Liver (tissue), 9 donors: Measurements from ENCODE around the gene VPS26B. TPM values are rescaled to one million over a fixed set of nuclear protein-coding genes. Genes with fewer than 3 reads are reported as not detected.

Source experiments
- DNase-seq: peaks from one replicate; pipeline ENCODE4 v3.0.0-alpha.2; 2017; ENCODE audit warnings: low spot score
- H3K27ac ChIP-seq, 2 donors: one replicate each; pipeline ENCODE4 v1.7.0; 2013; ENCODE audit warnings: inconsistent platforms in 2 of 2, low read length in 2 of 2, control low read depth in 1 of 2, low read depth in 1 of 2, mild to moderate bottlenecking in 1 of 2
- H3K27me3 ChIP-seq, 4 donors: one replicate each; pipeline versions ENCODE4 v1.6.1 to v1.7.0; 2013; ENCODE audit warnings: low read length in 3 of 4, inconsistent platforms in 1 of 4, mild to moderate bottlenecking in 1 of 4, moderate library complexity in 1 of 4; ENCODE audit not compliant: control insufficient read depth in 4 of 4, insufficient read depth in 4 of 4
- H3K36me3 ChIP-seq, 4 donors: one replicate each; pipeline versions ENCODE4 v1.6.1 to v1.7.0; 2013; ENCODE audit warnings: low read length in 3 of 4, mild to moderate bottlenecking in 3 of 4, low read depth in 1 of 4, moderate library complexity in 1 of 4; ENCODE audit not compliant: control insufficient read depth in 4 of 4, insufficient read depth in 3 of 4
- H3K4me1 ChIP-seq, 4 donors: one replicate each; pipeline versions ENCODE4 v1.6.1 to v1.7.0; 2013; ENCODE audit warnings: low read length in 3 of 4, mild to moderate bottlenecking in 3 of 4, moderate library complexity in 1 of 4; ENCODE audit not compliant: control insufficient read depth in 4 of 4, insufficient read depth in 4 of 4
- H3K4me3 ChIP-seq, 3 donors: one replicate each; pipeline versions ENCODE4 v1.6.1 to v1.7.0; 2013; ENCODE audit warnings: low read length in 3 of 3, control low read depth in 1 of 3, low read depth in 1 of 3, mild to moderate bottlenecking in 1 of 3
- H3K9ac ChIP-seq, 2 donors: one replicate each; pipeline ENCODE4 v1.7.0; 2013; ENCODE audit warnings: low read length in 2 of 2, mild to moderate bottlenecking in 2 of 2, moderate library complexity in 2 of 2, control low read depth in 1 of 2, low read depth in 1 of 2
- H3K9me3 ChIP-seq, 4 donors: one replicate each; pipeline versions ENCODE4 v1.6.1 to v1.7.0; 2013; ENCODE audit warnings: low read length in 3 of 4; ENCODE audit not compliant: control insufficient read depth in 4 of 4
- ATF3 ChIP-seq: IDR thresholded peaks from 2 replicates; pipeline ENCODE4 v1.6.1; 2016; ENCODE audit warnings: antibody characterized with exemption
- CTCF ChIP-seq: fragments of 150-350 bp; IDR thresholded peaks from 2 replicates; pipeline ENCODE4 v1.5.1; 2017; ENCODE audit warnings: improper control_type of control experiment, low read depth, low read length; ENCODE audit not compliant: missing input control
- EGR1 ChIP-seq, 2 donors: IDR thresholded peaks; 2 replicates each; pipeline ENCODE4 v1.6.1; 2016 to 2018; ENCODE audit warnings: antibody characterized with exemption in 2 of 2, low read depth in 2 of 2
- FOXA1 ChIP-seq: IDR thresholded peaks from 2 replicates; pipeline ENCODE4 v1.6.1; 2016; ENCODE audit warnings: antibody characterized with exemption
- FOXA2 ChIP-seq: IDR thresholded peaks from 2 replicates; pipeline ENCODE4 v1.6.1; 2016; ENCODE audit warnings: antibody characterized with exemption
- GABPA ChIP-seq, 2 donors: IDR thresholded peaks in 1 of 2; conservative IDR thresholded peaks in 1 of 2; 2 replicates each; pipeline ENCODE4 v1.6.1; 2016; ENCODE audit warnings: antibody characterized with exemption in 2 of 2, mild to moderate bottlenecking in 1 of 2, moderate library complexity in 1 of 2
- HNF4A ChIP-seq, 2 donors: conservative IDR thresholded peaks; 2 replicates each; pipeline ENCODE4 v1.6.1; 2016; ENCODE audit warnings: antibody characterized with exemption in 2 of 2, mild to moderate bottlenecking in 2 of 2
- HNF4G ChIP-seq: IDR thresholded peaks from 2 replicates; pipeline ENCODE4 v1.6.1; 2016; ENCODE audit warnings: antibody characterized with exemption
- JUND ChIP-seq, 2 donors: IDR thresholded peaks; 2 replicates each; pipeline ENCODE4 v1.6.1; 2016; ENCODE audit warnings: antibody characterized with exemption in 2 of 2
- MAX ChIP-seq: IDR thresholded peaks from 2 replicates; pipeline ENCODE4 v1.6.1; 2016; ENCODE audit warnings: antibody characterized with exemption
- NR2F2 ChIP-seq: IDR thresholded peaks from 2 replicates; pipeline ENCODE4 v1.6.1; 2016; ENCODE audit warnings: antibody characterized with exemption
- RAD21 ChIP-seq, 2 donors: IDR thresholded peaks; 2 replicates each; pipeline ENCODE4 v1.6.1; 2016; ENCODE audit warnings: antibody characterized with exemption in 2 of 2, mild to moderate bottlenecking in 2 of 2
- REST ChIP-seq: IDR thresholded peaks from 2 replicates; pipeline ENCODE4 v1.6.1; 2016; ENCODE audit warnings: antibody characterized with exemption, mild to moderate bottlenecking
- RXRA ChIP-seq, 2 donors: IDR thresholded peaks; 2 replicates each; pipeline ENCODE4 v1.6.1; 2017 to 2018; ENCODE audit warnings: antibody characterized with exemption in 2 of 2, mild to moderate bottlenecking in 1 of 2
- SP1 ChIP-seq: IDR thresholded peaks from 2 replicates; pipeline ENCODE4 v1.6.1; 2018; ENCODE audit warnings: antibody characterized with exemption, mild to moderate bottlenecking
- TAF1 ChIP-seq: conservative IDR thresholded peaks from 2 replicates; pipeline ENCODE4 v1.6.1; 2016; ENCODE audit warnings: antibody characterized with exemption, mild to moderate bottlenecking
- YY1 ChIP-seq: IDR thresholded peaks from 2 replicates; pipeline ENCODE4 v1.6.1; 2016; ENCODE audit warnings: antibody characterized with exemption, mild to moderate bottlenecking
- WGBS: extraction: QIAGEN DNeasy Blood & Tissue Kit; methylation state at CpG from one replicate; pipeline ENCODE4 v1.1.7; 2013; 5-methylcytosine and 5-hydroxymethylcytosine counted together
- polyA plus RNA-seq, 2 donors: library from polyadenylated mRNA; stranded (reverse) in 1 of 2; unstranded in 1 of 2; fragments of 200-250 nt in 1 of 2; fragments of >200 nt in 1 of 2; fragmentation: Nextera tagmentation in 1 of 2; extraction: Ambion mirVana in 1 of 2; gene quantifications; one replicate each; pipeline versions ENCODE4 v1.2.1 to v1.2.3, GENCODE V29; 2013 to 2015
- total RNA-seq, 2 donors: library from RNA; depleted of rRNA; stranded (reverse); fragments of >200 nt; gene quantifications; one replicate each; pipeline ENCODE4 v1.2.3, GENCODE V29; 2014
- TF ChIP-seq, protein P1 (sequence below): IDR thresholded peaks from 2 replicates; pipeline ENCODE4 v1.6.1; 2016; ENCODE audit warnings: antibody characterized with exemption
- donor health status: healthy.
- donor health status: healthy.
- donor health status: healthy.
- donor health status: healthy.
- donor health status: healthy.

VPS26B gene
- total and polyA plus RNA-seq, 4 donors, result 12.6 to 35.0 (median 20.2) TPM

DNA sequence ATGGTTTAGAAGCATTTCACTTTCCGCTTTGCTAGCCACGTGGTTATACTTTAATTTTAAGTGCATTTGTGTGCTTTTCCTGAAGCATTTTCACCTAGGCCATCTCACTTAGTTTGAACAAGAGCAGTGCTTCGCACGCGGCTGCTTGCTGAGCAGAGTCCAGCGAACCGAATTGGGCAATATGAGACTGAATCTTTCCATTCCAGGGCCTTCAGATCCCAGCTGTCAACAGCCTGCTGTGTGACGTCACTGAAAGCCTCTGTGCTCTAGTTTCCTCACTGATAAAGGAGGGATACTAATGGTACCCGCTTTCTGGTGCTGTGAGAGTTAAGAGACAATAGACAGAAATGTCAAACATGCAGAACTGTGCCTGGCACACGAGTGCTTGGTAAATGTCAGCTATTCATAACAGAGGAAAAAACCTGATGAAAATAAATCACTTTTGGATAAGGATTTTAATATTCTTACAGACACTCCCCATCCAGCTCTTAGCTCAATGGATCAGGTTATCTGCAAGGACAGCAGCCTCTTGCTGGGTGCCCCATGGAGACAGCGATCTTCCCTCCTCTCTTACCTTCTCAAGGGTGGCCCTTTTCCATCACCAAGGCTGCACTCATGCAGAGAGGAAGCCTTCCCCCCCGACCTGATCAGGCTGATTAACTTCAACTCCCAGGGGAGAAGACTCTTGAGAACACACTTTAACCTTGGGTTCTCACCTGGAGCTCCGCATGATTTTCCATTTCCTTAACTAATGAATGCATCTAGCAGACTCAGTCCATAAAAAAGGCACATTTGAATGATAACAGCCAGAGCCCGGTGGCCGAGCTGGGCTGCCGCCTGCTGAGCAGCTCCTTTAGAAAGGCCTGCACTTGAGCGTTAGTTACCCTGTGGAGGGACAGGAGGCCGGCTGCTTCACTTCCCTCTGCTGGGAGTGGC lies 48.2 kb downstream of the VPS26B start:
- no peak for DNase-seq
- 36% methylated on average over 18 of the region's 18 CpGs for WGBS
- peaks cover under 1 to 21% (median 5%) of the 10 kb centered on the region in 4 donors for H3K27me3 ChIP-seq

More for the DNA sequence above, 48.2 kb downstream of the VPS26B start:
- peaks cover 10 to 21% (median 16%) of the 10 kb centered on the region in 4 donors for H3K4me1 ChIP-seq
- no peaks in the 10 kb centered on the region for H3K9me3 ChIP-seq
- TF ChIP-seq EGR1 (IDR thresholded peaks at IDR 0.05; ENCODE audit: low read depth in 2 of 2) (peak; percentile 83 to 89), RXRA (IDR thresholded peaks at IDR 0.05) (peak; percentile 68 to 91), ATF3 (peak; percentile 80), MAX (peak; percentile 95), HNF4A (conservative IDR thresholded peaks at IDR 0.05) (peak; percentile 97), SP1 (peak; percentile 98), FOXA1 (peak; percentile 65), FOXA2 (peak; percentile 64), REST (peak; percentile 75), GABPA (IDR thresholded peaks at IDR 0.05 in 1 of 2, conservative IDR thresholded peaks at IDR 0.05 in 1 of 2) (no peak), NR2F2 (no peak), CTCF (no peak), RAD21 (IDR thresholded peaks at IDR 0.05) (peak in 1 of 2 donors; percentile 33), TAF1 (no peak), YY1 (peak; percentile 76), JUND (IDR thresholded peaks at IDR 0.05) (peak; percentile 75 to 82), HNF4G (peak; percentile 84)
- TF ChIP-seq, protein P1, sequence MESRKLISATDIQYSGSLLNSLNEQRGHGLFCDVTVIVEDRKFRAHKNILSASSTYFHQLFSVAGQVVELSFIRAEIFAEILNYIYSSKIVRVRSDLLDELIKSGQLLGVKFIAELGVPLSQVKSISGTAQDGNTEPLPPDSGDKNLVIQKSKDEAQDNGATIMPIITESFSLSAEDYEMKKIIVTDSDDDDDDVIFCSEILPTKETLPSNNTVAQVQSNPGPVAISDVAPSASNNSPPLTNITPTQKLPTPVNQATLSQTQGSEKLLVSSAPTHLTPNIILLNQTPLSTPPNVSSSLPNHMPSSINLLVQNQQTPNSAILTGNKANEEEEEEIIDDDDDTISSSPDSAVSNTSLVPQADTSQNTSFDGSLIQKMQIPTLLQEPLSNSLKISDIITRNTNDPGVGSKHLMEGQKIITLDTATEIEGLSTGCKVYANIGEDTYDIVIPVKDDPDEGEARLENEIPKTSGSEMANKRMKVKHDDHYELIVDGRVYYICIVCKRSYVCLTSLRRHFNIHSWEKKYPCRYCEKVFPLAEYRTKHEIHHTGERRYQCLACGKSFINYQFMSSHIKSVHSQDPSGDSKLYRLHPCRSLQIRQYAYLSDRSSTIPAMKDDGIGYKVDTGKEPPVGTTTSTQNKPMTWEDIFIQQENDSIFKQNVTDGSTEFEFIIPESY, result peak; percentile 81
- peak overlapping the region; percentile 44 to 67 for H3K27ac ChIP-seq
- H3K9ac ChIP-seq, result no peak overlapping the region
- no peaks in the 10 kb centered on the region for H3K36me3 ChIP-seq
- H3K4me3 ChIP-seq, result no peak overlapping the region
